NCI-H2227 treated with DMSO at 0.1 percent for 48 hours (cell line): ENCODE data around the gene TIMM10.
"Not testable (repeated sequence)": the region's sequence is repeated elsewhere in the genome, so short reads cannot be mapped to it uniquely, and the experiment has no call there.

Experiments used
- DNase-seq: peaks from one replicate; lab custom pipeline; 2025; lab: John Stamatoyannopoulos, UW

TIMM10 gene

GRCh38 chr11:57541169-57541568, 10.6 kb upstream of the TIMM10 start:
- no peak for DNase-seq

DNA sequence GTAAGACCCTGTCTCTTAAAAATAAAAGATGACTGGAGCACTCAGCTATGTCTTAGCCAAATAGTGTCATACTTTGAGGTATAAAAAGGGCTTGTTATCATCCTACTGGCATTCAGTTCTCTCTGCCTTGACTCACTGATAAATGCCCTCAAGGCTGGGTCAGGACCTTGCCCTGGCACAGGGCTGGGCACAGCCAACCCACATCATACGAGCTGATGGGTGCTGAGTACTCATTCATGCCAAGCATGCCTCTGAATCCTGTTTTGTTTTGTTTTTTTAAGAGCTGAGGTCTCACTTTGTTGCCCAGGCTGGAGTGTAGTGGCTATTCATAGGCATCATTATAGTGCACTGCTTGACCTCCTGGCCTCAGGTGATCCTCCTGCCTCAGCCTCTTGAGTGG, 8.8 kb upstream of the TIMM10 start:
- no peak for DNase-seq

DNA sequence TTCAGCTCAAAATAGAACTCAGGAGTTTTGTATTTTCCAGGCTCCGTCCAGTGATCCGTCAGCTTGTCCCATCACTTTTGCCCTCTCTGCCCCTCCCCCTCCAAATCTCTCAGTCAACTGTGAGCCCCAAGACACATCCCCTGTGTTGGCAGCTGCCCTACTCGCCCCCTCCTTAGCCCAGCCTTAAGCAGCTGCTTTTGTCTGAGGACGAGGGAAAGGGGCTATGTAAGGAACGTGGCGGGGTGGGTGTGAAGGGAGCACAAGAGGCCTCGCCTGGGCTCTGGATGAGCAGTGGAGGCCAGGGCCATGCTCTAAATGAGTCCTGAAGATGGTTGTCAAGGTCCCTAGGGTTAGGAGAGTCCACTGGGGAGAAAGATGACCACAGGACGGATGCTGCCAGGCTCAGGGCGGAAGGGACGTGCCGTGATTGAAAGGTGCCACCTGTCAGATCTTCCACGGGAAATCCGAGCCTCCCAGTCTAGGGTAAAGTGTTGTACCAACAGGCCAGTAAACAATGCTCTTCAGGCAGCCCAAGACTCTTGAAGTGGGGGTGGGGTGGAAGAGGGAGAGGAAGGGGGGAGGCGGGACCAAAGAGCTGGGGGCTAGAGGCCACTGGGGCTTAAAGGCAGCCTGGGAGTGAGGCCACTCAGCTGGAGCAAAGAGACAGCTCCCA, 6.5 kb upstream of the TIMM10 start, which contains the start of gene SMTNL1:
SMTNL1 (plus strand) TSS at position 649 of the 673 bp plus-strand sequence. CDS start 5,048 bp downstream, outside the sequence.
- no peak for DNase-seq

- DNase-seq = not testable (repeated sequence)
These were observed 3.9 kb upstream of the TIMM10 start for GRCh38 chr11:57534449-57534848.

DNA sequence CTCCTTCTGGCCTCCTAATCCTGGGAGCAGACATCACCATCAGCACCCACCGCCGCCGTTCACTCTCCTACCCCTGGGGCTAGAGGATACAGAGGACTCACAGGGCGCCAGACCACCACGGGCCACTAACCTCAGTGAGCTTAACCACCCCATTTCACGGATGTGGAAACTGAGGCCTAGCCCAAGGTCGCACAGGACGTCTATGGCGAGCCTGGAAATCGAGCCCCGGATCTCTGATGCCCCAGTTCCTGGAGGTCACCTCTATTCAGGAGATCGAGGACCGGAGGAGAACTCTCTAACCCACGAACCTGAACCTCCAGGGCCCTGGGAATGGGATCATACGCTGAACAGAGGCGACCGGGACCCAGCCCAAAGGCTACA, 349 bp downstream of the TIMM10 start:
- no peak for DNase-seq

DNA sequence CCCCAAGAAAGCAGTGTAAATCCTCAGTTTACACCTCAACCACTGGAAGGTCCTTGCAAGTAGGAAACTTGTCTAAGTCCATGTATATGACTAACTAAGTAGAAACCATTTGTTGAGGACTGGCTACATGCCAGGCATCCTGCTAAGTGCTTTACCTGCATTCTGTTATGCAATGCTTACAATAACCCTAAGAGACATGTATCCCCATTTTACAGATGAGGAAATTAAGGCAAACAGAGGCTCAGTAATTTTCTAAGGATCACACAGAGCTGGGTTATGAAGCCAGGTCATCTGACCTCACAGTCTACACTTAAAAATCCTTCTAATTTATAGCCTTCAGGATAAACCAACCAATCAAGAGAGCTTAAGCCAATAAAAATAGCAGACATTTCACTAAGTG, 1.5 kb downstream of the TIMM10 start:
- DNase-seq = no peak

- DNase-seq = peak; percentile 68
These were observed 3.4 kb downstream of the TIMM10 start for GRCh38 chr11:57527056-57527631.

DNA sequence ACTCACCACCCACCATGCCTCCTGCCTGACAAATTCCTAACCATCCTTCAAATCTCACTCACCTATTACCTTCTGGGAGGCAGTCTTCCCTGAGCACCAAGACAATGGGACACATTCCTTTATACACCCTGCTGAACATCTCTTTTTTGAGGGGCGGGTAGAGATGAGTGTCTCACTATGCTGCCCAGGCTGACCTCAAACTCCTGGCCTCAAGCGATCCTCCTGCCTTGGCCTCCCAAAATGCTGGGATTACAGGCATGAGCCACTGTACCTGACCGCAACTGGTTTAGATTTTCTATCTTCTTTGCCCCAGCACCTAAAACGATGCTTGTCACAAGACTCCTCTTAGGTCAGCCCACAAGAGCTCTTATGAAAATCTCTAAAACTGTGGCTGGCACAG, 7.1 kb downstream of the TIMM10 start:
- DNase-seq = no peak

GRCh38 chr11:57521116-57521515, 9.4 kb downstream of the TIMM10 start:
- no peak for DNase-seq

- no peak for DNase-seq
These were observed 14.5 kb downstream of the TIMM10 start for GRCh38 chr11:57516061-57516443.

- peak; percentile 13 for DNase-seq
These were observed 15.1 kb downstream of the TIMM10 start, which contains the start of gene SLC43A1 for GRCh38 chr11:57515332-57516060. SLC43A1 (minus strand) TSS chr11:57515702; CDS start chr11:57514111, 1,591 bp downstream.

- DNase-seq = no peak
These were observed 15.8 kb downstream of the TIMM10 start for GRCh38 chr11:57514538-57515331.

GRCh38 chr11:57513911-57514537, 16.5 kb downstream of the TIMM10 start:
- DNase-seq = no peak

GRCh38 chr11:57513452-57513795, 17.1 kb downstream of the TIMM10 start:
- DNase-seq = no peak

DNA sequence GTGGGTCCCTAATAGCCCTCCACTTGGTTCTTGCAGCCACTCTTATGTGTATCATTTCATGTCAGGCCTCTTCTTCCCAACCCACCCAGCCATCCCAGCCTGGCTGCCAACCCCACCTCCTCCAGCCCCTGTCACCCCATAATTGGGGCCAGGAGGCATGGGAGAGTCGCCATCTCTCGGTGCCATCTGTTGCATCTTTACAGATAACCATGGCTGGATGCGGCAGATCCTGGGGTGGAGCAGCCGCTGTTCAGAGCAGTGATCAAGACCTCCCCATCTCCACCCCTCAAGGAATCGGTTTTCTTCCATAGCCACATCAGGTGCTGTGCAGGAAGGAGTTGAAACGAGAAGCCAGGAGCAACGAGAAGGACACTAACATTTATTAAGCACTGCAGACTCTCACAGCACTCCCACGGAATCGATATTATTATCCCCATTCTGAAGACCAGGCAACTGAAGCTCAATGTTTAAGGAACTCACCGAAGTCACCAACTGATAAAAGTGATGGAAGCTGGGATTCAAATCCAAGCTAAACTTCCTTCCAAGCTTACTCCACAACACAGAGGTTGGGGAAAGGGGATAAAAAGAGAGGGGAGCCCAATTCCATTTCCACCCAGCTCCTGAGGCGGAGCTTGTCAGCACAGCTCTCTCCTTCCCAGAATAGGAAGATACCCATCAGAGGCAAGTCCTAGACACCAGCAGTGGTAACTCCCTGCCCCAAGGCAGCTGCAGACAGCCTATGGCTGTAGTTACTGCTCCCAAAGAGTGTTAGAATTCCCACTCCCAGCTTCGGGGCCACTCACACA, 17.7 kb downstream of the TIMM10 start:
- DNase-seq = no peak

DNA sequence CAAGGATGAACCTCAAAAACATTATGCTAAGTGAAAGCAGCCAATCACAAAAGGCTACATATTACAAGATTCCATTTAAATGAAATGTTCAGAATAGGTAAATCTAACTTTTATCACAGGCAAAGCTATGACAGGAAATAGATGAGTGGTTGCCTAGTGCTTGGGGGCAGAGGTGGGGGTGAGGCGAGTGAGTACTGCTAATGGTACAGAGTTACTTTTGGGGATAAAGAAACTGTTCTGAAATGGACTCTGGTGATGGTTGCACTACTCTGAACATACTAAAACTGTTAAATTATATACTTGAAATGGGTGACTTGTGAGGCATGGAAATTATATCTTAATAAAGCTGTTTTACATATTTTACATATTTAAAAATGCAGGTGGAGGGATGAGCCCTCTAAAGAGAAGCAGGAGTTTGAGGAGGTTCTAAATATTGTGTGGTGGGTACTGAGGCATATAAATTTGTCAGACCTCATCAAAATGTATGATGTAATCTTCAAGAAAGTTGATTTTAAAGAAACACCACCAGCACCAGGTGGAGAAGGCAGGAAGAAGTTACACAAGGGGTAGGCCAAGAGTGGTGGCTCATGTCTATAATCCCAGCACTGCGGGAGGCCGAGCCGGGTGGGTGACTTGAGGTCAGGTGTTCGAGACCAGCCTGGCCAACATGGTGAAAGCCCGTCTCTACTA, 18.7 kb downstream of the TIMM10 start:
- no peak for DNase-seq

- no peak for DNase-seq
These were observed 22.0 kb downstream of the TIMM10 start for GRCh38 chr11:57508341-57509170.

DNA sequence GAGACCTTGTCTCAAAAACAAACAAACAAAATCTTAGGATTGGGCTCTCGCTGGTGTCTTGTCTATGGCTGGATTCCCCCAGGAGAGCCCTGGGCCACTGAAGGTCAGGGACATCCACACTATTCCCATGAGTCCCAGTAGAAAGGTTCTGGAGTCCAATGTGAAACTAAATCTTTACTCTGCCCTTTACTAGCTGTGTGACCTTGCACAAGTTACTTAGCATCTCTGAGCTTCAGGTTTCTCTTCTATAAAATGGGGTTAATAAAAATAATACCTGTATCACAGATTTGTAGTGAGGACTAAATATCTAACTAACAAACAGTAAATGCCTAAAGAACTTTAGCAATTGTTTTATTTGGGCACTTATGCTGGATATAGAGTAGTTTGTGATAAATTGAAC, 24.0 kb downstream of the TIMM10 start:
- no peak for DNase-seq

- no peak for DNase-seq
These were observed 26.0 kb downstream of the TIMM10 start for GRCh38 chr11:57504511-57504910.

DNA sequence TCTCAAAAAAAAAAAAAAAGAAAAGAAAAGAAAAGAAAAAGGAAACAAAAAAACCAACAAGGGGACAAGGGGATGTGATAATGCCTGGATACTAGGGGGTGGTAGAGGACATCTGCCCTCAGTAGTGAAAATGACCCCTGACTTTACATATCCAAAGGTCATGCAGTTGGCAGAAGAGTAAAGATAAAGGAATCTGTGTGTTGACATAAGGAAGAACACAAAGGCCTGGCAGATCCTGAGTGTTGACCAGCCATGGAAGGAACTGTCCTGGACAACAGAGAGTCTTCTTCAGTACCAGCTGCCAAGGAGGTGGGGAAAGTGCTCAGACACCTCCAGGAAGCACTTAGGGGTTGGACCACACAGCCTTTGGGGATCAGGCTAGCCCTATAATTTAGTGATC, 27.7 kb downstream of the TIMM10 start:
- DNase-seq = no peak
